K562 (cell line): ENCODE results near the gene LAMA3. TPM values are rescaled to one million over a fixed set of nuclear protein-coding genes. Genes with fewer than 3 reads are reported as not detected.
A peak's percentile ranks its signal among the peaks of the same experiment; 100 is the strongest.

Experiments
- BACH1 ChIP-seq: fragments of 200-800 bp; sonication (Bioruptor generic); IDR thresholded peaks from 2 replicates; pipeline ENCODE4 v1.6.1; 2016; ENCODE audit warnings: missing genetic modification characterization, missing compliant biosample characterization
- CBX8 ChIP-seq: fragments of 200-600 bp; sonication (generic); IDR thresholded peaks from 2 replicates; pipeline ENCODE4 v1.6.1; 2012; ENCODE audit warnings: borderline replicate concordance, mixed run types, low read depth, mild to moderate bottlenecking, moderate library complexity, mixed read lengths, low read length, control low read depth, inconsistent platforms; ENCODE audit not compliant: poor library complexity, severe bottlenecking; ENCODE audit errors: extremely low read depth
- CREBBP ChIP-seq: IDR thresholded peaks from one replicate; pipeline ENCODE4 v1.6.1; 2012; ENCODE audit warnings: low read depth, mild to moderate bottlenecking, control low read depth, inconsistent platforms, low read length
- ELF2 ChIP-seq: fragments of 250-450 bp; sonication (Bioruptor Pico); IDR thresholded peaks from 2 replicates; pipeline ENCODE4 v1.5.0; 2021; ENCODE audit warnings: mild to moderate bottlenecking
- HDAC2 ChIP-seq: fragments of 450-650 bp; IDR thresholded peaks from 2 replicates; pipeline ENCODE4 v1.6.1; 2016; ENCODE audit warnings: mild to moderate bottlenecking
- HNRNPUL1 ChIP-seq: fragments of 200-400 bp; formaldehyde crosslinking; IDR thresholded peaks from 2 replicates; pipeline ENCODE4 v1.6.1; 2017; ENCODE audit warnings: low read length
- MBD1 ChIP-seq: fragments of 250-450 bp; sonication (Bioruptor Pico); IDR thresholded peaks from 2 replicates; pipeline ENCODE4 v1.8.0; 2022; ENCODE audit warnings: inconsistent platforms
- NCOA6 ChIP-seq: fragments of 450-650 bp; IDR thresholded peaks from 2 replicates; pipeline ENCODE4 v1.6.1; 2017; ENCODE audit warnings: mild to moderate bottlenecking
- RBBP5 ChIP-seq: fragments of 200-600 bp; sonication (generic); IDR thresholded peaks from 2 replicates; pipeline ENCODE4 v1.6.1; 2012; ENCODE audit warnings: borderline replicate concordance, mild to moderate bottlenecking, low read length, control low read depth, inconsistent platforms; ENCODE audit not compliant: insufficient read depth, poor library complexity, severe bottlenecking
- SIN3A ChIP-seq, 2 experiments: fragments of 150-350 bp in 1 of 2; IDR thresholded peaks; 2 replicates each; pipeline ENCODE4 v1.6.1; 2011 to 2016; ENCODE audit warnings: borderline replicate concordance in 2 of 2, low read depth in 2 of 2, low read length in 2 of 2, mild to moderate bottlenecking in 2 of 2, moderate library complexity in 2 of 2; ENCODE audit not compliant: control insufficient read depth in 1 of 2
- SRSF3 ChIP-seq: fragments of 200-400 bp; formaldehyde crosslinking; IDR thresholded peaks from 2 replicates; pipeline ENCODE4 v1.6.1; 2016; ENCODE audit warnings: mild to moderate bottlenecking, low read length, moderate library complexity; ENCODE audit not compliant: insufficient read depth
- STAT5B ChIP-seq: fragments of 250-450 bp; sonication (Bioruptor Pico); IDR thresholded peaks from 2 replicates; pipeline ENCODE4 v1.8.0; 2021; ENCODE audit warnings: mild to moderate bottlenecking, inconsistent platforms
- ZNF175 ChIP-seq: fragments of 200-800 bp; sonication (Bioruptor generic); IDR thresholded peaks from 2 replicates; pipeline ENCODE4 v1.6.1; 2016; ENCODE audit warnings: low read depth, mild to moderate bottlenecking, missing genetic modification characterization, missing compliant biosample characterization
- ZNF23 ChIP-seq: fragments of 250-450 bp; sonication (Bioruptor Pico); IDR thresholded peaks from 2 replicates; pipeline ENCODE4 v1.4.0; 2020; ENCODE audit warnings: mild to moderate bottlenecking
- ZNF280B ChIP-seq: fragments of 250-450 bp; sonication (Bioruptor Pico); IDR thresholded peaks from 2 replicates; pipeline ENCODE4 v1.5.1; 2021; ENCODE audit warnings: mild to moderate bottlenecking
- polyA plus RNA-seq, 8 experiments: library from polyadenylated mRNA; depleted of rRNA in 4 of 8; stranded (reverse) in 5 of 8; unstranded in 3 of 8; fragments of >200 nt; fragmentation: Nextera tagmentation in 2 of 8; fragmentation: Illumina TruSeq in 1 of 8; extraction: Ambion mirVana in 2 of 8; extraction: Trizol in 1 of 8; gene quantifications; 2 replicates each; pipeline versions ENCODE4 v1.2.1 to v1.2.3, GENCODE V29; 2011 to 2014; ENCODE audit warnings: inconsistent platforms in 1 of 8, missing spikeins in 1 of 8
- total RNA-seq, 7 experiments: library from RNA; depleted of rRNA in 6 of 7; stranded (reverse); fragments of >200 nt in 6 of 7; fragmentation: Illumina TruSeq in 2 of 7; extraction: Trizol in 2 of 7; gene quantifications; 2 replicates each; pipeline versions ENCODE4 v1.2.1 to v1.2.3, GENCODE V29; 2011 to 2021; ENCODE audit warnings: low replicate concordance in 1 of 7

LAMA3 gene
- total and polyA plus RNA-seq, 9 of the 15 experiments (the other 6 are each of a cell fraction or from before 2014, with no cell fraction given): 0.07 TPM; not detected in 8

- TF ChIP-seq ZNF23 (CRISPR knock-in tag) (no peak), HNRNPUL1 (no peak), SRSF3 (no peak), ZNF175 (CRISPR knock-in tag) (0 out of 2 replicates have a peak, but pooled peaks have one; percentile 50), MBD1 (CRISPR knock-in tag) (no peak), HDAC2 (no peak), STAT5B (CRISPR knock-in tag) (no peak), NCOA6 (no peak), CBX8 (no peak), CREBBP (no peak), BACH1 (tag) (no peak), RBBP5 (no peak), ELF2 (CRISPR knock-in tag) (no peak), SIN3A (IDR thresholded peaks at IDR 0.05; ENCODE audit: borderline replicate concordance in 2 of 2, control insufficient read depth in 1 of 2, low read depth in 2 of 2, low read length in 2 of 2) (no peak), ZNF280B (CRISPR knock-in tag) (no peak)
Observed at GRCh38 chr18:23964282-23965238, 275.3 kb downstream of the LAMA3 start (continued).
